PC-9 (cell line): ENCODE data around the gene POU6F2.

Experiments used
- CTCF ChIP-seq: fragments of 200-600 bp; sonication (generic); conservative IDR thresholded peaks from 2 replicates; pipeline ENCODE4 v1.6.1; 2017; ENCODE audit warnings: mixed run types, antibody characterized with exemption, mild to moderate bottlenecking, moderate library complexity
- EZH2 ChIP-seq: fragments of 200-600 bp; sonication (generic); IDR thresholded peaks from 2 replicates; pipeline ENCODE4 v1.8.0; 2017; ENCODE audit warnings: antibody characterized with exemption, low read depth

GRCh38 chr7:39460486-39460885, 482.8 kb downstream of the POU6F2 start:
- TF ChIP-seq CTCF (no peak), EZH2 (no peak)
